NB4 (cell line): ENCODE results near the gene FAR2.
"Not testable (repeated sequence)": the region's sequence is repeated elsewhere in the genome, so short reads cannot be mapped to it uniquely, and the experiment has no call there.

Experiments
- DNase-seq: peaks from one replicate; pipeline ENCODE4 v3.0.0; 2010; ENCODE audit warnings: low read depth
- H3K4me3 ChIP-seq: one replicate; pipeline ENCODE4 v1.5.1; 2011; ENCODE audit warnings: mild to moderate bottlenecking, low read depth, low read length, moderate library complexity
- MYC ChIP-seq: IDR thresholded peaks from 2 replicates; pipeline ENCODE4 v1.6.1; 2011; ENCODE audit warnings: low read depth, low read length
- POLR2A ChIP-seq: IDR thresholded peaks from 2 replicates; pipeline ENCODE4 v1.6.1; 2011; ENCODE audit warnings: mild to moderate bottlenecking; ENCODE audit not compliant: insufficient read length; ENCODE audit errors: extremely low read depth
- TF ChIP-seq, protein P1 (sequence below): IDR thresholded peaks from one replicate; pipeline ENCODE4 v1.5.1; 2012; ENCODE audit warnings: low read depth, low read length
- TF ChIP-seq, protein P2 (sequence below): IDR thresholded peaks from 2 replicates; pipeline ENCODE4 v1.6.1; 2011; ENCODE audit warnings: low read depth, low read length

The FAR2 gene

DNA sequence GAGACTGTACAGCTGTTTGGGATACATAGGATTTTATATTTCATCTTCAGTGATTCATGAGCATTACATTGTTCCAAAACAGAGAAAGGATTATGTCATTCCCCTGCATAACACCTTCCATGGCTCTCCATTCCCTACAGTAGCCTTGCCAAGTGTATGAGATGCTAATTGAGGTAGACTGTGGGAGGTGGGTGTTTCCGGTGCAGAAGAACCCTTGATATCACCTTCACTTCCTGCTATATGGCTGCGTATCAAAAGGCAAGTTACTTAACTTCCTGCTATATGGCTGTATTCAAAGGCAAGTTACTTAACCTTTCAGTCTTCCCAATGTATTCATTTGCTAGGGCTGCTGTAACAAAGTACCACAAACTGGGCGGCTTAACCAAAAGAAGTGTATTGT is 11.2 kb downstream of the FAR2 start:
- no peak overlapping the region for H3K4me3 ChIP-seq
- peak; percentile 62 for DNase-seq

DNA sequence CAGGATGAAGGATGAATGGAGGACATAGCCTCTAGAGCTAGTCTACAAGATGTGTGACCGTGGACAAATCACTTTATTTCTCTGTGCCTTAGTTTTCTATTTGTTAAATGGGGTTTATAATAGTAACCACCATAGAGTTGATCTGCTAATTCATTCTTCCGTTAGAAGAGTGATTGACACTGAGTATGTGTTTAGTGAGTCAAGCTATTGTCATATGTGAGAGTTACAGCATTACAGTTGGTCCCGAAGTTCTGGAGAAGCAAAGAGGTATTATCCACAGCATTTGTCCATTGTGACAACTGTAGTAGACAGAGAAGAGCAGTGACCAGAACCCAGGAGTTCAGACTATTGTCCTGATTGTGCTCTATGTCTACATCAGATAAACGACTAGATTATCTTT is 14.1 kb downstream of the FAR2 start:
- TF ChIP-seq MYC: no peak
- DNase-seq: no peak
- H3K4me3 ChIP-seq: no peak overlapping the region

More for the DNA sequence above, 11.2 kb downstream of the FAR2 start:
- TF ChIP-seq, protein P1, sequence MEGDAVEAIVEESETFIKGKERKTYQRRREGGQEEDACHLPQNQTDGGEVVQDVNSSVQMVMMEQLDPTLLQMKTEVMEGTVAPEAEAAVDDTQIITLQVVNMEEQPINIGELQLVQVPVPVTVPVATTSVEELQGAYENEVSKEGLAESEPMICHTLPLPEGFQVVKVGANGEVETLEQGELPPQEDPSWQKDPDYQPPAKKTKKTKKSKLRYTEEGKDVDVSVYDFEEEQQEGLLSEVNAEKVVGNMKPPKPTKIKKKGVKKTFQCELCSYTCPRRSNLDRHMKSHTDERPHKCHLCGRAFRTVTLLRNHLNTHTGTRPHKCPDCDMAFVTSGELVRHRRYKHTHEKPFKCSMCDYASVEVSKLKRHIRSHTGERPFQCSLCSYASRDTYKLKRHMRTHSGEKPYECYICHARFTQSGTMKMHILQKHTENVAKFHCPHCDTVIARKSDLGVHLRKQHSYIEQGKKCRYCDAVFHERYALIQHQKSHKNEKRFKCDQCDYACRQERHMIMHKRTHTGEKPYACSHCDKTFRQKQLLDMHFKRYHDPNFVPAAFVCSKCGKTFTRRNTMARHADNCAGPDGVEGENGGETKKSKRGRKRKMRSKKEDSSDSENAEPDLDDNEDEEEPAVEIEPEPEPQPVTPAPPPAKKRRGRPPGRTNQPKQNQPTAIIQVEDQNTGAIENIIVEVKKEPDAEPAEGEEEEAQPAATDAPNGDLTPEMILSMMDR: no peak
- no peak for TF ChIP-seq MYC
- TF ChIP-seq POLR2A: no peak
- TF ChIP-seq, protein P2, sequence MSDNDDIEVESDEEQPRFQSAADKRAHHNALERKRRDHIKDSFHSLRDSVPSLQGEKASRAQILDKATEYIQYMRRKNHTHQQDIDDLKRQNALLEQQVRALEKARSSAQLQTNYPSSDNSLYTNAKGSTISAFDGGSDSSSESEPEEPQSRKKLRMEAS: no peak

DNA sequence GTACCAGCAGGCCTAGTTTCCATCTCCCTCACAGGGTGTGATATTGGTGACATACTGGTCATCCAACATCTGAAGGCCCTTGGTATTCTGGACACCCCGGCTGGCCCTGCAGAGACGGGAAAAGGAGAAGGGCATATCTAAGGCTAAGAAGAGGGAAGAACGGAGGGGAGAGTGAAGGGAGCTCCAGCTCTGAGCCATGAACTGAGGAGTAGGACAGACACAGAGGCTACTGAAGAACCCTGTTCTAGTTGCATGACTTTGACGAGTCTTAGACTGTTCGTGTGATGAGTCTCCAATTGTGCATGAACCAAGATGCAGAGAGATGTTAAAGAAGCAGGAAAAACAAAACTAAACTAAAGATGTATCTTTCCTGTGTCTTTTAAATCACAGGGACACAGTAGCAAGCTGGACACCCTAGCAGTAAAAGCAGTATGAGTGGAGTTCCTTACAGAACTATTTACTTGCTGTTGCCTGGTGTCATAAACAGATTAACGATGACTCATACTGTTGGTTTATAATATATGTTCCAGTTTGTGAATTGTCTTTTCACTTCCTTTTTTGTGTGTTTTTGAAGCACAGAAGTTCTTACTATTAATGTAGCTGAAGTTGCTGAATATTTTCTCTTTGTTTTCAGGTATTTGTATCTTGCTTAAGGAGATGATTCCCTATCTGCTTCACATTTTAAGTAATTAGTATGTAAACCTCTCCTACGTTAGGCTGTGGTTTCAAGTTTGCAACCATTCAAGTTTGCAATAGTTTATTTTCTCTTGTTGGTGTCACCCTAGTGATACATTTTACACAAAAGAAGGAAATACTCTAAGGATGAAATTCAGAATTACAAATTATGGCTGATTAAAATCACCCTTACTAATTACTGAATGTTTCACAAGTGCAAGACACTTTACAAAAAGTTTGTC is 15.7 kb downstream of the FAR2 start:
- H3K4me3 ChIP-seq: no peak overlapping the region
- TF ChIP-seq, protein P1: no peak
- TF ChIP-seq, protein P2: no peak
- TF ChIP-seq MYC: no peak
- peak; percentile 92 for DNase-seq

DNA sequence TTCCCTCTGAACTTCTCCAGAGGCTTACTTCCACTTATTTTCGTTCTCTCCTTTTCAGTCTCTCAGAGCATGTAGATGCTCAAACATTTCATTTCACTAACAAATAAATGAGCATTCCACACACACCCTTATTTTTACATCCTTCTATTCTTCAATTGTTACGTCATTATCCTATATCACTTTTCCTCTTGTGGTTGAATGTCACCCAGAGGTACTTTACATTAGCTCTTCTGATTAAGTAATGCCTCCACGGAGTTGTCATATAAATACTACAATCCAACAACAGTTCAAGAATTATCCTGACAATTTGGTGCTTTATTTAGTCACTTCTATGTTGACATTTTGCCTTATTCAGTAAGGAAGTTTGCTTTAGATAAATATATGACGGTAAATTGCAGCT is 18.4 kb downstream of the FAR2 start:
- DNase-seq: no peak
- TF ChIP-seq MYC (no peak), POLR2A (no peak)
- TF ChIP-seq, protein P1: no peak
- TF ChIP-seq, protein P2: no peak
- no peak overlapping the region for H3K4me3 ChIP-seq

DNA sequence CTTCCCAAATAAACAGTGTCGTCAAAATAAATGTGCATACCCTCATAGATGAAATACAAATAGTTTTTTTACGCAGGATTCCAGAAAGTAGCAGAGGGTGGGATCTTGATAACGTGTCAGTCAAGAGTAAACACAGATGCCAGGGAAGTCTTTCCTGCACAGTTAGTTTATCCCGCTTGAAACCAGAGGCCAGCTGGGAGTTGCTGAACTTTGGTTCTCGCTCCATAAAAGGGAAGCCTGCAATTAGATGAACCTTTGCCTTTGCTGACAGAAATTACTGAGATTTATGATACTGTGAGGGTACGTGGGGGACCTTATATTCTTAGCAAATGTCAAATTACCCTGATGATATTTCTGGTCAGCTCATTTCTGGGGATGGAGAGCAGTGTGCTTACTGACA is 18.9 kb downstream of the FAR2 start:
- no peak for DNase-seq
- no peak overlapping the region for H3K4me3 ChIP-seq
- TF ChIP-seq POLR2A: no peak
- TF ChIP-seq, protein P2: no peak
- TF ChIP-seq, protein P1: no peak
- TF ChIP-seq MYC: no peak

DNA sequence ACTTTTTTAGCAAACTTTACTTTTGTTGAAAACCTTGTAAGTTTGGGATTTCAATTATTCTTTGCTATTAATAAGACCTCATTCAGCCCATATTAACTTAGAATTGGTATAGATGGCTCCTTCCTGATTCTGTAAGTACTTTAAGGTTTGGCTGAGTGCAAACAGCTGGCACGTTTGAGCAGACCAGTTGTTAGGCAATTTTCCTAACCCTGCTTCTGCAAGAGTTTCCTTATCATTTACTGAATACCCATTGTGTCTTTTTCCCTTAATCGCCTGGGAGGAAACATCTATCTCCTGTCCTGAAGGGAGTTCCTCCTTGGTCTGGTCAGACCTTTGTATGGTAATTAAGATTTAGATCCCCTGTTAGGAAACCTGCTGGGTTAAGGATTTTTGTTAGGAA is 20.9 kb downstream of the FAR2 start:
- not testable (repeated sequence) for H3K4me3 ChIP-seq
- DNase-seq: peak; percentile 86

DNA sequence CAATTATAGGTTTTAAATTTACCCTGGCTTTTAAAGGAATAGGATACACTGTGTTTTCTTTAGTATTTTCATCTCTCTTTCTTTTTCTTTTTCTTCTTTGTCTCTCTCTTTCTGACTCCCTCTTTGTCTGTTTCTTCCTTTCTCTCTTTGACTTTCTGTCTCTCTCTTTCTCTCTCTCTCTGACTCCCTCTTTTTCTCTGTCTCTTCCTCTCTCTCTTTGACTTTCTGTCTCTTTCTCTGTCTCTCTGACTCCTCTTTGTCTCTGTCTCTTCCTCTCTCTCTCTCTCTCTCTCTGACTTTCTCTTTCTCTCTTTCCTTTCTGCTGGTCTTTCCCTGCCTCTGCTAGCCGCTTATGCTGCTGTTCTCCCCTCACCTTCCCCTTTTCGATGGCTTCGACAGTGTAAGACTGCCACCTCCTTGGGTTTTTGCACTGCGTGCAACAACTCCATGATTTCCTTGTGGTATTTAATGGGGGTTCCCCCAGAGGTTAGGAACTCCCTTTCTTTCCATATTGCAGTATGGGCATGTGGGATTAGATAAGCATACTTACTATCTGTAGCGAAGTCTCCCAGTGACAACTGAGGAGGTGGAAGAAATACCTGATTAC is 21.5 kb downstream of the FAR2 start:
- DNase-seq: peak; percentile 73

More for the DNA sequence above, 21.5 kb downstream of the FAR2 start:
- H3K4me3 ChIP-seq: peak overlapping the region; percentile 7
